Activated CD8-positive, alpha-beta memory T cell treated with anti-CD3 and anti-CD28 coated beads, Interleukin-2, amount 50 U/mL, for 24 hours (primary cell): Measurements from ENCODE around the gene CCR1.
"Not testable (repeated sequence)": the region's sequence is repeated elsewhere in the genome, so short reads cannot be mapped to it uniquely, and the experiment has no call there.

Experiments
- DNase-seq: peaks from one replicate; pipeline ENCODE4 v3.0.0-alpha.2; 2020; ENCODE audit errors: extremely low read depth

Gene CCR1

GRCh38 chr3:46168583-46169345 is 39.3 kb downstream of the CCR1 start:
- DNase-seq = no peak

- no peak for DNase-seq
These were observed 44.5 kb downstream of the CCR1 start for GRCh38 chr3:46163556-46164041.

DNA sequence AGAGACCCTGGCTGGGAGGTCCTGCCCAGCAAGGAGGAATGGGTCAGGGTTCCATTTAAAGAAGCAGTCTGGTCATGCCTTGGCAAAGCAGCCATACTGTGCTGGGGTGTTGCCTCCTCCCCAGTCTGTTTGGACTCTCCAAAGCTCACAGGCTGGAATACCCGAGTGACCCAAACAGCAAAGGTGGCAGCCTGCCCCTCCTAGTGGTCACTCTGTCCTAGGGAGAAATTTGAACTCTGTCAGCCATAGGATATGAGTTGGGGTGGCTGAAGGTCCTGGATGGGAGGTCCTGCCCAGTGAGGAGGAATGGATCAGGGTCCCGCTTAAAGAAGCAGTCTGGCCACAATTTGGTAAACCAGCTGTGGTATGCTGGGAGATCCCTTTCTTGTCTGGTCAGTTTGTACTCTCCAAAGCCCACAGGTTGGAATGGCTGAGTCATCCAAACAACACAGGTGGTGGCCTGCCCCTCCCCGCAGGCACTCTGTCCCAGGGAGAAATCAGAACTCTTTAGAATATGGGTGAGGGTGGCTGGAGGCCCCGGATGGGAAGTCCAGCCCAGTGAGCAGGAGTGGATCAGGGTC is 45.0 kb downstream of the CCR1 start:
- no peak for DNase-seq

GRCh38 chr3:46157685-46158084 is 50.4 kb downstream of the CCR1 start:
- DNase-seq = not testable (repeated sequence)

GRCh38 chr3:46154311-46154710 is 53.8 kb downstream of the CCR1 start:
- no peak for DNase-seq
